Measurements from ENCODE around the gene R3HDM1. TPM values are rescaled to one million over a fixed set of nuclear protein-coding genes. Genes with fewer than 3 reads are reported as not detected.

R3HDM1 gene
- total RNA-seq, 4 donors from 2014 or later, result 13.4 to 23.8 (median 20.1) TPM

- H3K27ac ChIP-seq, result no peak overlapping the region
- no peaks in the 10 kb centered on the region for H3K36me3 ChIP-seq
- intact Hi-C loops (cut with DNase I), result no loop called here
- no peak for DNase-seq
- TF ChIP-seq CTCF (IDR thresholded peaks at IDR 0.05) (peak in 1 of 6 experiments; percentile 10), POLR2A (IDR thresholded peaks at IDR 0.05) (no peak)
- H3K27me3 ChIP-seq, result no peaks in the 10 kb centered on the region
- WGBS, 2 donors, result 75 to 90% methylated on average over 2 of the region's 2 CpGs
- H3K9me3 ChIP-seq, result no peaks in the 10 kb centered on the region
- no peaks in the 10 kb centered on the region for H3K4me1 ChIP-seq
- no peak overlapping the region for H3K4me3 ChIP-seq
Observed at GRCh38 chr2:135585586-135585985, 54.3 kb downstream of the R3HDM1 start.

- Histone ChIP-seq H3K36me3 (no peaks in the 10 kb centered on the region), H3K27me3 (no peaks in the 10 kb centered on the region), H3K27ac (no peak overlapping the region), H3K9me3 (no peaks in the 10 kb centered on the region), H3K4me1 (no peaks in the 10 kb centered on the region), H3K4me3 (no peak overlapping the region)
- DNase-seq, result no peak
- 83 to 100% methylated on average over 1 of the region's 1 CpG for WGBS, 2 donors
- intact Hi-C loops (cut with DNase I), result no loop called here
- no peak for TF ChIP-seq CTCF (IDR thresholded peaks at IDR 0.05)
- TF ChIP-seq POLR2A (IDR thresholded peaks at IDR 0.05), result no peak
Observed at GRCh38 chr2:135586148-135586547, 54.9 kb downstream of the R3HDM1 start.

GRCh38 chr2:135587958-135588357, 56.7 kb downstream of the R3HDM1 start:
- peaks cover 0 to 8% (median 0%) of the 10 kb centered on the region in 3 donors for H3K9me3 ChIP-seq
- TF ChIP-seq POLR2A (IDR thresholded peaks at IDR 0.05) (no peak), CTCF (IDR thresholded peaks at IDR 0.05) (no peak)
- intact Hi-C loops (cut with DNase I), result no loop called here
- no peaks in the 10 kb centered on the region for H3K4me1 ChIP-seq
- no peak overlapping the region for H3K4me3 ChIP-seq
- DNase-seq, result no peak
- H3K27ac ChIP-seq, result no peak overlapping the region
- H3K36me3 ChIP-seq, result no peaks in the 10 kb centered on the region
- H3K27me3 ChIP-seq, result no peaks in the 10 kb centered on the region
- WGBS, 2 donors, result 91 to 92% methylated on average over 1 of the region's 1 CpG

- no peak for TF ChIP-seq POLR2A (IDR thresholded peaks at IDR 0.05)
- no peak for TF ChIP-seq CTCF (IDR thresholded peaks at IDR 0.05)
- no peaks in the 10 kb centered on the region for H3K36me3 ChIP-seq
- 47 to 51% methylated on average over 2 of the region's 2 CpGs for WGBS, 2 donors
- DNase-seq, result no peak
- intact Hi-C loops (cut with DNase I), result no loop called here
- no peak overlapping the region for H3K27ac ChIP-seq
- no peaks in the 10 kb centered on the region for H3K27me3 ChIP-seq
- H3K4me3 ChIP-seq, result no peak overlapping the region
- no peaks in the 10 kb centered on the region for H3K4me1 ChIP-seq
- peaks cover 0 to 8% (median 0%) of the 10 kb centered on the region in 3 donors for H3K9me3 ChIP-seq
Observed at GRCh38 chr2:135590619-135591260, 59.5 kb downstream of the R3HDM1 start.

- intact Hi-C loops (cut with DNase I), result no loop called here
Observed at GRCh38 chr2:135600915-135601314, 69.6 kb downstream of the R3HDM1 start.

More at GRCh38 chr2:135600915-135601314, 69.6 kb downstream of the R3HDM1 start:
- WGBS, 2 donors, result 83 to 89% methylated on average over 2 of the region's 2 CpGs
- no peak overlapping the region for H3K27ac ChIP-seq
- peaks cover 0 to 6% (median 0%) of the 10 kb centered on the region in 3 donors for H3K4me1 ChIP-seq
- TF ChIP-seq POLR2A (IDR thresholded peaks at IDR 0.05) (no peak), CTCF (IDR thresholded peaks at IDR 0.05) (peak in 1 of 6 experiments; percentile 14)
- H3K36me3 ChIP-seq, result peaks cover 0 to 17% (median 0%) of the 10 kb centered on the region in 3 donors
- no peak for DNase-seq
- H3K4me3 ChIP-seq, result no peak overlapping the region
- no peaks in the 10 kb centered on the region for H3K9me3 ChIP-seq
- H3K27me3 ChIP-seq, result no peaks in the 10 kb centered on the region

Measured in esophagus squamous epithelium (tissue), 5 donors.